Activated B cell treated with CpG ODN at 0.5 μM for 24 hours (primary cell): ENCODE measurements around the gene RAB40B. TPM values are rescaled to one million over a fixed set of nuclear protein-coding genes. Genes with fewer than 3 reads are reported as not detected.

Source experiments
- ATAC-seq: fragments of 200-7000 bp; cut with Tn5 transposase; one replicate; pipeline ENCODE4 v1.10.0; 2021; ENCODE audit warnings: low read depth, mild to moderate bottlenecking, moderate library complexity
- CTCF ChIA-PET: fragments of 350-600 bp; sonication (Branson Sonifier 250); formaldehyde crosslinking; loops from one replicate; lab custom pipeline; 2021; ENCODE audit warnings: antibody characterized with exemption; lab: Charles Lee
- POLR2A ChIA-PET: fragments of 350-600 bp; sonication (Branson Sonifier 250); formaldehyde crosslinking; loops from one replicate; lab custom pipeline; 2021; ENCODE audit warnings: antibody characterized with exemption; lab: Charles Lee
- DNase-seq: peaks from one replicate; pipeline ENCODE4 v3.0.0; 2022
- H3K27ac Mint-ChIP-seq: one replicate; pipeline ENCODE4 v1.8.0; 2020; ENCODE audit warnings: mixed read lengths
- H3K27me3 Mint-ChIP-seq: one replicate; pipeline ENCODE4 v1.8.0; 2021; ENCODE audit warnings: mixed read lengths
- H3K36me3 Mint-ChIP-seq: one replicate; pipeline ENCODE4 v1.8.0; 2021; ENCODE audit warnings: low read depth, mixed read lengths
- H3K4me1 Mint-ChIP-seq: one replicate; pipeline ENCODE4 v1.8.0; 2021; ENCODE audit warnings: mixed read lengths
- H3K4me3 Mint-ChIP-seq: one replicate; pipeline ENCODE4 v1.8.0; 2020; ENCODE audit warnings: mild to moderate bottlenecking, mixed read lengths
- H3K9me3 Mint-ChIP-seq: one replicate; pipeline ENCODE4 v1.8.0; 2020; ENCODE audit warnings: mixed read lengths
- intact Hi-C: fragments of 100-400 bp; cut with micrococcal nuclease; formaldehyde crosslinking; loops from one replicate; pipeline ENCODE4 v1.15.1; 2024
- total RNA-seq: library from RNA; stranded (reverse); gene quantifications from 2 replicates; pipeline ENCODE4 v1.2.3, GENCODE V29; 2022
- TF ChIP-seq, protein P1 (sequence below): fragments of 200-600 bp; IDR thresholded peaks from one replicate; pipeline ENCODE4 v1.8.0; 2022; ENCODE audit warnings: antibody characterized with exemption, mild to moderate bottlenecking

RAB40B gene
- total RNA-seq, 1 donor from 2014 or later: 2.6 TPM

DNA sequence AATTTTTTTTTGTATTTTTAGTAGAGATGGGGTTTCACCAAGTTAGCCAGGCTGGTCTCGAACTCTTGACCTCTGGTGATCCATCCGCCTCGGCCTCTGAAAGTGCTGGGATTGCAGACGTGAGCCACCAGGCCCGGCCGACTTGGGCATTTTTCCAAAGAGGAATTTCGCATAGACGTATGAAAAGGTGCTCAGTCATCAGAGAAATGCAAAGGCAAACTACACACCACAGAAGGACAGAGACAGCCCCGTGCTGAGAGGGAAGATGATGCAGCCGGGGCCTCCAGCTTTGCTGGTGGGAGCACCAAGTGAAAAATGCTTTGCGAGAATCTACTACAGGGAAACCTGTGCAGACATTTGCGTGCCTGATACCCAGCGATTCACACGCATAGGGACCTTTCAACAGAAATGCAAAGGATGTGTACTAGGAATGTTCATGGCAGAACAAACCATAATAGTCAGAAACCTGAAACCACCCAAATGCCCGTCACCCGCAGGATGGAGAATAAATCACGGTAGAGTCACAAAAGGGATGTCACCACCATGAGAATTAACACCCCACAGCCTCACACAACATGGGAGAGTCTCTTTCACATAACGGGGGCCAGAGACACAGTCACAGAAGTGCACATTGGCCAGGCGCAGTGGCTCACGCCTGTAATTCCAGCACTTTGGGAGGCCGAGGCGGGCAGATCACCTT lies 5.2 kb downstream of the RAB40B start:
- Mint-ChIP-seq H3K36me3 (peaks cover 5% of the 10 kb centered on the region), H3K9me3 (peaks cover 10% of the 10 kb centered on the region), H3K4me1 (peaks cover 8% of the 10 kb centered on the region), H3K27ac (no peak overlapping the region), H3K27me3 (peaks cover 4% of the 10 kb centered on the region), H3K4me3 (no peak overlapping the region)
- intact Hi-C loops: no loop called here
- DNase-seq (no peak), ATAC-seq (no peak)
- TF ChIP-seq, protein P1, sequence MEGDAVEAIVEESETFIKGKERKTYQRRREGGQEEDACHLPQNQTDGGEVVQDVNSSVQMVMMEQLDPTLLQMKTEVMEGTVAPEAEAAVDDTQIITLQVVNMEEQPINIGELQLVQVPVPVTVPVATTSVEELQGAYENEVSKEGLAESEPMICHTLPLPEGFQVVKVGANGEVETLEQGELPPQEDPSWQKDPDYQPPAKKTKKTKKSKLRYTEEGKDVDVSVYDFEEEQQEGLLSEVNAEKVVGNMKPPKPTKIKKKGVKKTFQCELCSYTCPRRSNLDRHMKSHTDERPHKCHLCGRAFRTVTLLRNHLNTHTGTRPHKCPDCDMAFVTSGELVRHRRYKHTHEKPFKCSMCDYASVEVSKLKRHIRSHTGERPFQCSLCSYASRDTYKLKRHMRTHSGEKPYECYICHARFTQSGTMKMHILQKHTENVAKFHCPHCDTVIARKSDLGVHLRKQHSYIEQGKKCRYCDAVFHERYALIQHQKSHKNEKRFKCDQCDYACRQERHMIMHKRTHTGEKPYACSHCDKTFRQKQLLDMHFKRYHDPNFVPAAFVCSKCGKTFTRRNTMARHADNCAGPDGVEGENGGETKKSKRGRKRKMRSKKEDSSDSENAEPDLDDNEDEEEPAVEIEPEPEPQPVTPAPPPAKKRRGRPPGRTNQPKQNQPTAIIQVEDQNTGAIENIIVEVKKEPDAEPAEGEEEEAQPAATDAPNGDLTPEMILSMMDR: no peak
- ChIA-PET POLR2A (no interaction called here), CTCF (no interaction called here)

DNA sequence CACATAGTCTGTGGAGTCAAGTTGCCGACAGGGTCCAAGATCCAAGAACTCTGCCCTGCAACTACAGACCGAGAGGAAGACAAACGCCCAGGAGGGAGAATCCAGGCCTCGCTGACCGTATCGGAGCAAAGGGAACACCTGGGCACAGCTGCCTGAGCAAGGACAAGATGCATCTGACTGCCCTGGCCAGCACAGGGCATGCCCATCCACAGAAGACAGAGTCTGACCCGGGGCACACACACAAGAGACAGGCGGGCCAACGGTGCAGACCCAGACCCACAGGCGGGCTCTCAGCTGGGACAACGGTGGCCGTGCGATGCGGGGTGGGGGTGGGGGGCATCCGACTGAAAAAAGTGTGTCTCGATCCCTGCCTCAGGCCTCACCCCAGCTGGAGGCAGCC lies 6.2 kb downstream of the RAB40B start:
- Mint-ChIP-seq H3K9me3 (peaks cover 10% of the 10 kb centered on the region), H3K4me1 (peaks cover 4% of the 10 kb centered on the region), H3K27ac (no peak overlapping the region), H3K27me3 (peaks cover 4% of the 10 kb centered on the region), H3K36me3 (peaks cover 5% of the 10 kb centered on the region), H3K4me3 (no peak overlapping the region)
- CTCF ChIA-PET: no interaction called here
- TF ChIP-seq, protein P1: no peak
- ATAC-seq (no peak), DNase-seq (no peak)
- intact Hi-C loops: no loop called here
- POLR2A ChIA-PET: no interaction called here

DNA sequence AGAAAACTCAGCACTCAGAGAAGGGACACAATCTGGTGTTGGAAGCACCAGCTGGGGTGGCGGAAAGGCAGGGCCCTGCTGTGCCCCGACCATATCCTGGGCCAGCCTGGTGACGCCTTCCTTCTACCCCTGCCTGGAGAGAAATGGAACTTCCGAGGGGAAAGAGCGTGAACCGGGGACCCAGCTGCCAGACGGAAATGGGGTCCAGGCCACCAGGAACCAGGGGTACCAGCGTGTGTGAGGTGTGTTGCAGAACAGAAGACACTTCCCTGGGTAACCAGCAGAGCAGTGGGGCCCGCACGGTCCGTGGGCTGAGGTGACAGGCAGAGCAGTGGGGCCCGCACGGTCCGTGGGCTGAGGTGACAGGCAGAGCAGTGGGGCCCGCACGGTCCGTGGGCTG lies 6.8 kb downstream of the RAB40B start:
- Mint-ChIP-seq H3K4me1 (no peaks in the 10 kb centered on the region), H3K4me3 (no peak overlapping the region), H3K27me3 (no peaks in the 10 kb centered on the region), H3K27ac (no peak overlapping the region), H3K36me3 (peaks cover 5% of the 10 kb centered on the region), H3K9me3 (peaks cover 10% of the 10 kb centered on the region)
- CTCF ChIA-PET: no interaction called here
- TF ChIP-seq, protein P1: no peak
- intact Hi-C loops: no loop called here
- no peak for ATAC-seq
- POLR2A ChIA-PET: no interaction called here
- no peak for DNase-seq

DNA sequence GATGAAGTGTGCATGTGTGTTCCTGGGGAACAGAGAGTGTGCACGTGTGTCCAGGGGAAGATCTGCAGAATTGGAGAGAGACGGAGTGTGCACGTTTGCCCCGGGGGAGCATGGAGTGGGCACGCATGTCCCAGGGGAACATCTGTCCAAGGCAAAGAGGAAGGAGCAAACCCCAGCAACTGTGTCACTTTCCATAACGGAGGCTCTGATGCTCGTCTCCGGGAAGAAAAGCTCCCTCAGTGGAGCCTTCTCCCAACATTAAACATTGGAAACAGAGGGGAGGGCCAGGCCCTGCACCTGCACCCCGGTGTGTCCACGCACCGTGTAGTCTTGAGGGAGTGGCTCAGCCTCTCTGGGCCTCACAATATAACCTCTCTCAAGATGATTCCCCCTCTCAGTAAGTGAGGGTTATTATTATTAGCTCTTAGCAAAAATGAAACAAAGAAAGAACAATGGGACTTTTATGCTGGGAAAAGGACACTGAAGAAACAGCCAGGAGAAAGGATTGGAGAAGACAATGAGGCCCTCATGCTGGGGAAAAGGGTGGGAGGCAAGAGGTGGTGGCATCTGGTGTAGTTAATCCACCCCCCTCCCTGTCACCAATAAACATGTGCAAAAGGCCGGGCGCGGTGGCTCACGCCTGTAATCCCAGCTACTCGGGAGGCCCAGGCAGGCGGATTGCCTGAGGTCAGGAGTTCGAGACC lies 7.6 kb downstream of the RAB40B start:
- no peak overlapping the region for H3K27ac Mint-ChIP-seq
- H3K4me3 Mint-ChIP-seq: no peak overlapping the region
- intact Hi-C loops: no loop called here
- peaks cover 5% of the 10 kb centered on the region for H3K36me3 Mint-ChIP-seq
- POLR2A ChIA-PET: no interaction called here
- ATAC-seq (no peak), DNase-seq (no peak)
- CTCF ChIA-PET: no interaction called here
- H3K4me1 Mint-ChIP-seq: no peaks in the 10 kb centered on the region
- TF ChIP-seq, protein P1: no peak
- H3K27me3 Mint-ChIP-seq: no peaks in the 10 kb centered on the region
- H3K9me3 Mint-ChIP-seq: peaks cover 10% of the 10 kb centered on the region

DNA sequence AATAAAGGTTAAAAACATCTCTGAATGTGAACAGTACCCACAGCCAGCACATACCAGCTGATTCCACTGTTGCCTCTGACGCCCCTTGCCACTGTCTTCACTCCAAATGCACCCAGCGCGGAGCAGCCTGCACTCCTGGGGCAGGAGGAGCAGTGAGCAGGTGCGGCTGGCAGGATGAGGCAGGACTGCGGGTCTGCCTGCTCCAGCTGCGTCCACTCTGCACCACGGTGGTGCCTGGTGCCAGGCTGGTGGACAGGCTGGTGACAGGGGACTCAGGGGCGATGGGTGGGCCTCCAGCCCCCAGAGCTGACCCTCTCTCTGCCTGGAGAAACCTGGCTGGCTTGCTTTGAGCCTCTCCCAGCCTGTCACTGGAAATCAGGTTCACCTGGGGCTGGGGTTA lies 9.4 kb downstream of the RAB40B start:
- ATAC-seq (no peak), DNase-seq (no peak)
- H3K9me3 Mint-ChIP-seq: peaks cover 2% of the 10 kb centered on the region
- CTCF ChIA-PET: no interaction called here
- H3K27ac Mint-ChIP-seq: no peak overlapping the region
- H3K4me1 Mint-ChIP-seq: no peaks in the 10 kb centered on the region
- intact Hi-C loops: no loop called here
- no peak overlapping the region for H3K4me3 Mint-ChIP-seq
- TF ChIP-seq, protein P1: no peak
- no peaks in the 10 kb centered on the region for H3K27me3 Mint-ChIP-seq
- POLR2A ChIA-PET: interaction anchor here (0.6 kb wide), 1 partner anchor 57 kb away, joined by 4 read pairs; no protein-coding TSS in a partner anchor
- peaks cover 2% of the 10 kb centered on the region for H3K36me3 Mint-ChIP-seq
